DND-41 (cell line): Measurements from ENCODE around the gene CASTOR1.

Experiments
- EZH2 ChIP-seq: IDR thresholded peaks from 3 replicates; pipeline ENCODE4 v1.6.1; 2012; ENCODE audit warnings: borderline replicate concordance, low read depth, mild to moderate bottlenecking, moderate library complexity, low read length, inconsistent platforms; ENCODE audit not compliant: severe bottlenecking
- TF ChIP-seq, protein P1 (sequence below): IDR thresholded peaks from 2 replicates; pipeline ENCODE4 v1.5.1; 2012; ENCODE audit warnings: borderline replicate concordance, low read length, moderate library complexity, mild to moderate bottlenecking; ENCODE audit not compliant: poor library complexity, severe bottlenecking; ENCODE audit errors: extremely low read depth

DNA sequence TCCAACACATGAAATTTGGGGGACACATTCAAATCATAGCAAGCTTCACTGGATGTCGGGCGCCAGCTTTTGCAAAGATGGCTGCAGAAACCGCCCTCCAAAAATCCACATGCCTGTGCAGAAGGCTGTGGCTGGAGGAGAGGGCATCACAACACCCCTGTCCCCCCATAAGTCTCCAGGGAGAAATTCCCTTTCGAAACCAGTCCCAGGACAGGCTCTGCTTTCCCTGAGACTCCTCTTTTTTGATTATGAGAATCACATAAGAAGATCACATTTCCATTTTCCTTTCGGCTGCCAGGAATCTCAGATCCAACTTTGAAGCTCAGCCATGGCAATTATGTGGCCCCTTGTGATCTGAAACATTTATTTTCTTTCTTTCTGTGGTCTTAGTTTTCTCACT lies 52.4 kb downstream of the CASTOR1 start:
- TF ChIP-seq, protein P1, sequence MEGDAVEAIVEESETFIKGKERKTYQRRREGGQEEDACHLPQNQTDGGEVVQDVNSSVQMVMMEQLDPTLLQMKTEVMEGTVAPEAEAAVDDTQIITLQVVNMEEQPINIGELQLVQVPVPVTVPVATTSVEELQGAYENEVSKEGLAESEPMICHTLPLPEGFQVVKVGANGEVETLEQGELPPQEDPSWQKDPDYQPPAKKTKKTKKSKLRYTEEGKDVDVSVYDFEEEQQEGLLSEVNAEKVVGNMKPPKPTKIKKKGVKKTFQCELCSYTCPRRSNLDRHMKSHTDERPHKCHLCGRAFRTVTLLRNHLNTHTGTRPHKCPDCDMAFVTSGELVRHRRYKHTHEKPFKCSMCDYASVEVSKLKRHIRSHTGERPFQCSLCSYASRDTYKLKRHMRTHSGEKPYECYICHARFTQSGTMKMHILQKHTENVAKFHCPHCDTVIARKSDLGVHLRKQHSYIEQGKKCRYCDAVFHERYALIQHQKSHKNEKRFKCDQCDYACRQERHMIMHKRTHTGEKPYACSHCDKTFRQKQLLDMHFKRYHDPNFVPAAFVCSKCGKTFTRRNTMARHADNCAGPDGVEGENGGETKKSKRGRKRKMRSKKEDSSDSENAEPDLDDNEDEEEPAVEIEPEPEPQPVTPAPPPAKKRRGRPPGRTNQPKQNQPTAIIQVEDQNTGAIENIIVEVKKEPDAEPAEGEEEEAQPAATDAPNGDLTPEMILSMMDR, result no peak
- TF ChIP-seq EZH2, result no peak
